Measurements from ENCODE around the gene LARGE1. TPM values are rescaled to one million over a fixed set of nuclear protein-coding genes. Genes with fewer than 3 reads are reported as not detected.

LARGE1 gene
- total and polyA plus RNA-seq, 2 of the 4 experiments (the other 2 are of a cell fraction), result 6.2 to 12.4 TPM

- Histone ChIP-seq H3K4me3 (ENCODE audit: insufficient read depth, low read depth, low read length) (no peak overlapping the region), H2BK5ac (ENCODE audit: low read depth, low read length, poor library complexity, severe bottlenecking) (no peak overlapping the region), H3K56ac (ENCODE audit: extremely low read depth, insufficient read depth, low read length) (no peak overlapping the region), H2AFZ (replicated peaks; ENCODE audit: low read length, poor library complexity) (no peak overlapping the region), H3K36me3 (ENCODE audit: control insufficient read depth, insufficient read depth, low read length) (no peaks in the 10 kb centered on the region), H3K27ac (ENCODE audit: insufficient read depth, low read length) (no peak overlapping the region), H3K4me2 (ENCODE audit: low read depth, low read length) (no peak overlapping the region), H3K18ac (ENCODE audit: low read depth, low read length) (no peak overlapping the region), H4K8ac (ENCODE audit: low read depth in 2 of 2, low read length in 2 of 2) (no peak overlapping the region), H3K9me1 (ENCODE audit: insufficient read depth, low read length) (no peaks in the 10 kb centered on the region), H3K27me3 (ENCODE audit: control insufficient read depth, insufficient read depth, low read length) (no peaks in the 10 kb centered on the region), H2AK9ac (replicated peaks; ENCODE audit: low read depth, low read length, poor library complexity) (no peak overlapping the region), H3K4me1 (ENCODE audit: control insufficient read depth, insufficient read depth, low read length) (no peaks in the 10 kb centered on the region), H3K9ac (ENCODE audit: low read depth, low read length) (no peak overlapping the region), H3K14ac (replicated peaks; ENCODE audit: low read depth, low read length) (no peak overlapping the region), H4K91ac (ENCODE audit: insufficient read depth, low read depth, low read length) (no peak overlapping the region), H4K20me1 (ENCODE audit: insufficient read depth, low read length) (no peaks in the 10 kb centered on the region), H2AK5ac (ENCODE audit: low read depth, low read length) (no peak overlapping the region), H3K23ac (ENCODE audit: low read depth, low read length) (no peak overlapping the region), H4K5ac (ENCODE audit: low read depth, low read length) (no peak overlapping the region), H3K9me3 (ENCODE audit: control insufficient read depth, insufficient read depth, low read length) (no peaks in the 10 kb centered on the region), H2BK15ac (ENCODE audit: low read depth, low read length) (no peak overlapping the region), H2BK120ac (ENCODE audit: low read depth, low read length) (no peak overlapping the region), H2BK20ac (ENCODE audit: low read depth, low read length) (no peak overlapping the region), H3K79me1 (ENCODE audit: low read depth in 1 of 2, low read length in 2 of 2) (no peaks in the 10 kb centered on the region; a peak in 1 of 4 replicates), H3K4ac (ENCODE audit: low read depth, low read length) (no peak overlapping the region)
- TF ChIP-seq MAZ (IDR thresholded peaks at IDR 0.05; ENCODE audit: borderline replicate concordance, low read depth, low read length), result no peak
- no peak for TF ChIP-seq BHLHE40 (IDR thresholded peaks at IDR 0.05; ENCODE audit: low read depth, low read length)
- TF ChIP-seq CHD1 (IDR thresholded peaks at IDR 0.05; ENCODE audit: low read depth, low read length), result no peak
- no peak for TF ChIP-seq RFX5 (IDR thresholded peaks at IDR 0.05; ENCODE audit: low read depth, low read length)
- no peak for TF ChIP-seq MAFK (IDR thresholded peaks at IDR 0.05; ENCODE audit: low read depth, low read length)
- TF ChIP-seq RCOR1 (IDR thresholded peaks at IDR 0.05; ENCODE audit: insufficient replicate concordance, low read length), result no peak
- no peak for TF ChIP-seq RAD21 (IDR thresholded peaks at IDR 0.05; ENCODE audit: low read length)
- TF ChIP-seq FOS (IDR thresholded peaks at IDR 0.05; ENCODE audit: low read depth, low read length), result no peak
- no peak for TF ChIP-seq CEBPB (IDR thresholded peaks at IDR 0.05; ENCODE audit: low read depth, low read length)
- TF ChIP-seq CTCF (conservative IDR thresholded peaks at IDR 0.05; ENCODE audit: low read depth, low read length), result no peak
- TF ChIP-seq POLR2A (IDR thresholded peaks at IDR 0.05; ENCODE audit: low read depth, low read length), result no peak
- no peak for TF ChIP-seq USF2 (IDR thresholded peaks at IDR 0.05; ENCODE audit: low read depth, low read length)
- dilution Hi-C loops (cut with HindIII; ENCODE audit: low sequenced_read_pairs, unreplicated experiment), result no loop called here
- POLR2A ChIA-PET (ENCODE audit: unreplicated experiment), result no interaction called here
- in situ Hi-C loops (cut with MboI; ENCODE audit: low sequenced_read_pairs), result no loop called here
- ATAC-seq (ENCODE audit: low read depth), result no peak
- CTCF ChIA-PET, result no interaction called here
- intact Hi-C loops (cut with micrococcal nuclease), result no loop called here
- DNase-seq, result no peak
- BruUV-seq (replicated peaks), result no TSS peak
- 80% methylated on average over 1 of the region's 9 CpGs; no CpG with 5 or more reads in 1 of the 2 experiments for WGBS, 2 experiments (ENCODE audit: extremely low coverage in 2 of 2, insufficient read length in 1 of 2)
Measured at GRCh38 chr22:33561149-33561807, 359.0 kb downstream of the LARGE1 start.

All from IMR-90 (cell line).